Osteocyte (in vitro differentiated cells): ENCODE measurements around the gene TPM3. TPM values are rescaled to one million over a fixed set of nuclear protein-coding genes. Genes with fewer than 3 reads are reported as not detected.

Source experiments
- DNase-seq: peaks from one replicate; pipeline ENCODE4 v3.0.0; 2021; ENCODE audit warnings: mixed read lengths; ENCODE audit not compliant: unreplicated experiment; ENCODE audit errors: extremely low spot score
- H3K27ac Mint-ChIP-seq: one replicate; pipeline ENCODE4 v1.8.0; 2021; ENCODE audit warnings: mild to moderate bottlenecking, mixed read lengths; ENCODE audit not compliant: unreplicated experiment
- H3K27me3 Mint-ChIP-seq: one replicate; pipeline ENCODE4 v1.8.0; 2021; ENCODE audit warnings: mixed read lengths; ENCODE audit not compliant: unreplicated experiment
- H3K36me3 Mint-ChIP-seq: one replicate; pipeline ENCODE4 v1.8.0; 2021; ENCODE audit warnings: mixed read lengths; ENCODE audit not compliant: unreplicated experiment
- H3K4me1 Mint-ChIP-seq: one replicate; pipeline ENCODE4 v1.8.0; 2021; ENCODE audit warnings: mixed read lengths; ENCODE audit not compliant: unreplicated experiment
- H3K4me3 Mint-ChIP-seq: one replicate; pipeline ENCODE4 v1.8.0; 2021; ENCODE audit warnings: mild to moderate bottlenecking, moderate library complexity, mixed read lengths; ENCODE audit not compliant: unreplicated experiment
- H3K9me3 Mint-ChIP-seq: one replicate; pipeline ENCODE4 v1.8.0; 2021; ENCODE audit warnings: mixed read lengths; ENCODE audit not compliant: unreplicated experiment
- CTCF ChIP-seq: fragments of 200-600 bp; sonication (generic); IDR thresholded peaks from 2 replicates; pipeline ENCODE4 v1.5.0; 2021; ENCODE audit warnings: antibody characterized with exemption, mild to moderate bottlenecking, moderate library complexity
- total RNA-seq: library from RNA; stranded (reverse); gene quantifications from 2 replicates; pipeline ENCODE4 v1.2.1, GENCODE V29; 2021

Gene TPM3
- total RNA-seq, 1 donor from 2014 or later: 194 TPM

- Mint-ChIP-seq H3K4me3 (no peak overlapping the region), H3K27ac (peak overlapping the region; percentile 60), H3K4me1 (peaks cover 21% of the 10 kb centered on the region), H3K27me3 (no peaks in the 10 kb centered on the region), H3K9me3 (peaks cover 4% of the 10 kb centered on the region), H3K36me3 (peaks cover 40% of the 10 kb centered on the region)
- DNase-seq: no peak
- TF ChIP-seq CTCF: no peak
Measured at GRCh38 chr1:154157520-154158306, 34.2 kb downstream of the TPM3 start.

- no peak for TF ChIP-seq CTCF
- no peak overlapping the region for H3K4me3 Mint-ChIP-seq
- peaks cover 31% of the 10 kb centered on the region for H3K36me3 Mint-ChIP-seq
- peak overlapping the region; percentile 69 for H3K27ac Mint-ChIP-seq
- H3K9me3 Mint-ChIP-seq: peaks cover 2% of the 10 kb centered on the region
- H3K27me3 Mint-ChIP-seq: no peaks in the 10 kb centered on the region
- no peak for DNase-seq
- peaks cover 32% of the 10 kb centered on the region for H3K4me1 Mint-ChIP-seq
Measured at GRCh38 chr1:154155251-154155650, 36.6 kb downstream of the TPM3 start.

GRCh38 chr1:154154534-154155191, 37.2 kb downstream of the TPM3 start, which contains the start of gene NUP210L:
Gene NUP210L, minus strand, starts transcription at chr1:154155073.
- TF ChIP-seq CTCF: no peak
- H3K4me1 Mint-ChIP-seq: peaks cover 32% of the 10 kb centered on the region
- H3K27ac Mint-ChIP-seq: peak within 1 kb of the TSS; percentile 69
- no peak for DNase-seq
- H3K27me3 Mint-ChIP-seq: no peaks in the 10 kb centered on the region
- no peaks in the 10 kb centered on the region for H3K9me3 Mint-ChIP-seq
- peaks cover 28% of the 10 kb centered on the region for H3K36me3 Mint-ChIP-seq
- H3K4me3 Mint-ChIP-seq: no peak within 1 kb of the TSS

GRCh38 chr1:154154053-154154452, 37.8 kb downstream of the TPM3 start:
- peak overlapping the region; percentile 69 for H3K27ac Mint-ChIP-seq
- H3K36me3 Mint-ChIP-seq: peaks cover 22% of the 10 kb centered on the region
- no peak for DNase-seq
- H3K27me3 Mint-ChIP-seq: no peaks in the 10 kb centered on the region
- H3K4me3 Mint-ChIP-seq: no peak overlapping the region
- peaks cover 32% of the 10 kb centered on the region for H3K4me1 Mint-ChIP-seq
- no peak for TF ChIP-seq CTCF
- H3K9me3 Mint-ChIP-seq: no peaks in the 10 kb centered on the region

- DNase-seq: no peak
- Mint-ChIP-seq H3K4me1 (peaks cover 31% of the 10 kb centered on the region), H3K27me3 (no peaks in the 10 kb centered on the region), H3K27ac (peak overlapping the region; percentile 15), H3K9me3 (no peaks in the 10 kb centered on the region), H3K4me3 (no peak overlapping the region), H3K36me3 (peaks cover 8% of the 10 kb centered on the region)
- TF ChIP-seq CTCF: no peak
Measured at GRCh38 chr1:154151311-154151710, 40.6 kb downstream of the TPM3 start.
